Left lung (tissue), 10 donors: ENCODE measurements around the gene FGD3. TPM values are rescaled to one million over a fixed set of nuclear protein-coding genes. Genes with fewer than 3 reads are reported as not detected.

Source experiments
- ATAC-seq: fragments of 200-7000 bp; cut with Tn5 transposase; one replicate; pipeline ENCODE4 v1.9.1; 2020; ENCODE audit warnings: moderate library complexity
- DNase-seq, 4 donors: peaks; one replicate each; pipeline ENCODE4 v3.0.0-alpha.2; 2013 to 2020
- H3K27ac ChIP-seq, 2 donors: fragments of 200-600 bp; sonication (generic) in 1 of 2; one replicate each; pipeline versions ENCODE4 v1.5.0 to v1.8.0; 2020 to 2021
- H3K27me3 ChIP-seq, 2 donors: fragments of 200-600 bp; sonication (generic) in 1 of 2; one replicate each; pipeline versions ENCODE4 v1.5.0 to v1.8.0; 2020 to 2021
- H3K36me3 ChIP-seq, 2 donors: fragments of 200-600 bp; sonication (generic) in 1 of 2; one replicate each; pipeline versions ENCODE4 v1.5.0 to v1.8.0; 2020 to 2021
- H3K4me1 ChIP-seq, 2 donors: fragments of 200-600 bp; one replicate each; pipeline ENCODE4 v1.8.0; 2021
- H3K4me3 ChIP-seq, 2 donors: fragments of 200-600 bp; sonication (generic) in 1 of 2; one replicate each; pipeline versions ENCODE4 v1.5.0 to v1.8.0; 2020 to 2021; ENCODE audit warnings: mild to moderate bottlenecking in 1 of 2
- H3K9me3 ChIP-seq, 2 donors: fragments of 200-600 bp; sonication (generic) in 1 of 2; one replicate each; pipeline versions ENCODE4 v1.5.0 to v1.8.0; 2020 to 2021
- intact Hi-C, 2 donors: fragments of 100-400 bp; cut with DNase I; formaldehyde crosslinking; loops; one replicate each; pipeline versions ENCODE4 v1.11.2 to v1.14.2; 2022
- polyA plus RNA-seq, 6 donors: library from polyadenylated mRNA; unstranded; fragments of 120-200 nt; gene quantifications; one replicate each; pipeline ENCODE4 v1.2.1, GENCODE V29; 2013; ENCODE audit not compliant: insufficient read length in 6 of 6
- total RNA-seq, 2 donors: library from RNA; stranded (reverse); fragmentation: NEBNext Ultra II Directional; extraction: Animal tissue kit (Norgen Biotek cat#: 25700); gene quantifications; one replicate each; pipeline ENCODE4 v1.2.1, GENCODE V29; 2021
- TF ChIP-seq, protein P1 (sequence below), 2 donors: fragments of 200-600 bp; sonication (generic) in 1 of 2; IDR thresholded peaks; one replicate each; pipeline versions ENCODE4 v1.5.0 to v1.8.0; 2021; ENCODE audit warnings: antibody characterized with exemption in 2 of 2
- donor health status: DM: no; HTN: yes; CAD: no.
- donor health status: DM: no; HTN: no; CAD: no.

FGD3 gene
- total and polyA plus RNA-seq, 8 donors, result 4.2 to 29.9 (median 7.8) TPM

DNA sequence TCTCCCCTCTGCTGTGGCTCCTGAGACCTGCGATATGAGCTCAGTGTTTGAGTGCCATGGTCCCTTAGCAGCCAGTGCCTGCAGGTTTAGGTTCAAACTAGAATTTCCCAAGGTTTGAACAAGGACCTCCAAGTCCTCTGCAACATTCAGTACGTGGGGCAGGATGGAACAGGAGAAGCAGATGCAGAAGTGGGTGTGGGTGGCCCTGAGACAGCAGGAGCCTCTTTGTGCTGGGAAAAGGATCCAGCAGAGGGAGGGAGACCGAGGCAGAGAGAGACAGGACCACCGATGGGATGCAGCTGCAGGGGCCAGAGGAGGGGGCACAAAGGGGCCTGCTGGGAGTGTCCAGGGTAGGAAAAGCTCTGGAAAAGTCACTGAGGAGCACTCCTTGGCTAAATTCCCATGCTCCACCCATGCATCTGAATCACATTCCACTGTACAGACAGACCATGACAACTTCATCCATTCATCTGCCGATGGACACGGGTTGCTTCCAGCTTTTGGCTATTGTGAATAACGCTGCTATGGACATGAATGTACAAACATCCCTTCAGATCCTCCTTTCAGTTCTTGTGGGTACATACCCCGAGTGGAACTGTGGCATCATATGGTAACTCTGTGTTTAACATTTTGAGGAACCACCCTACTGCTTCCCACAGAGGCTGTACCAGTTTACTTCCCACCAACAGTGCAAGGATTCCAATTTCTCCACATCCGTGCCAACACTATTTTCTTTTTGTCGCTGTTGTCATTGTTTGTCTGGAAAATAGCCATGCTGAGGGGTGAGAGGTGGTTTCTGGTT, 84.5 kb downstream of the FGD3 start:
- Histone ChIP-seq H3K4me3 (no peak overlapping the region), H3K36me3 (peaks cover 0 to 62% of the 10 kb centered on the region in 2 donors), H3K27me3 (no peaks in the 10 kb centered on the region), H3K27ac (peak overlapping the region in 1 of 2 donors; percentile 64), H3K9me3 (no peaks in the 10 kb centered on the region), H3K4me1 (peaks cover 0 to 54% of the 10 kb centered on the region in 2 donors)
- TF ChIP-seq, protein P1, sequence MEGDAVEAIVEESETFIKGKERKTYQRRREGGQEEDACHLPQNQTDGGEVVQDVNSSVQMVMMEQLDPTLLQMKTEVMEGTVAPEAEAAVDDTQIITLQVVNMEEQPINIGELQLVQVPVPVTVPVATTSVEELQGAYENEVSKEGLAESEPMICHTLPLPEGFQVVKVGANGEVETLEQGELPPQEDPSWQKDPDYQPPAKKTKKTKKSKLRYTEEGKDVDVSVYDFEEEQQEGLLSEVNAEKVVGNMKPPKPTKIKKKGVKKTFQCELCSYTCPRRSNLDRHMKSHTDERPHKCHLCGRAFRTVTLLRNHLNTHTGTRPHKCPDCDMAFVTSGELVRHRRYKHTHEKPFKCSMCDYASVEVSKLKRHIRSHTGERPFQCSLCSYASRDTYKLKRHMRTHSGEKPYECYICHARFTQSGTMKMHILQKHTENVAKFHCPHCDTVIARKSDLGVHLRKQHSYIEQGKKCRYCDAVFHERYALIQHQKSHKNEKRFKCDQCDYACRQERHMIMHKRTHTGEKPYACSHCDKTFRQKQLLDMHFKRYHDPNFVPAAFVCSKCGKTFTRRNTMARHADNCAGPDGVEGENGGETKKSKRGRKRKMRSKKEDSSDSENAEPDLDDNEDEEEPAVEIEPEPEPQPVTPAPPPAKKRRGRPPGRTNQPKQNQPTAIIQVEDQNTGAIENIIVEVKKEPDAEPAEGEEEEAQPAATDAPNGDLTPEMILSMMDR (IDR thresholded peaks at IDR 0.05), result no peak
- peak in 1 of 4 donors; percentile 23 for DNase-seq
- peak; percentile 42 for ATAC-seq
- intact Hi-C loops, result no loop called here

DNA sequence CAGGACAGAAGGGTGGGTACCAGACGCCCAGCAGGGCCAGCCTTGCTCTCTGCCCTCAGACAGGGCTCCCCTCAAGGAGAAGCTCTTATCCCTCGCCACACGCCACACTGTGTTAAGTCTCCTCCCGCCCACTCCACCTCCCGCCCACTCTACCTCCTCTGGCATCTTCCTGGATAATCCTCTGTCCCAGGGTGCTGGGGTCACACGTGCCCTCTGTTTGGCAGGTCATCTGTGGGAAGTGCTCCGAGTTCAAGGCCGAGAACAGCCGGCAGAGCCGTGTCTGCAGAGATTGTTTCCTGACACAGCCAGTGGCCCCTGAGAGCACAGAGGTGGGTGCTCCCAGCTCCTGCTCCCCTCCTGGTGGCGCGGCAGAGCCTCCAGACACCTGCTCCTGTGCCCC, 85.2 kb downstream of the FGD3 start:
- intact Hi-C loops, result no loop called here
- TF ChIP-seq, protein P1 (IDR thresholded peaks at IDR 0.05), result no peak
- ATAC-seq (no peak), DNase-seq (peak in 1 of 4 donors; percentile 57)
- H3K27me3 ChIP-seq, result no peaks in the 10 kb centered on the region
- H3K4me1 ChIP-seq, result peaks cover 0 to 59% of the 10 kb centered on the region in 2 donors
- H3K36me3 ChIP-seq, result peaks cover 0 to 62% of the 10 kb centered on the region in 2 donors
- no peak overlapping the region for H3K4me3 ChIP-seq
- H3K9me3 ChIP-seq, result no peaks in the 10 kb centered on the region
- peak overlapping the region in 1 of 2 donors; percentile 64 for H3K27ac ChIP-seq

DNA sequence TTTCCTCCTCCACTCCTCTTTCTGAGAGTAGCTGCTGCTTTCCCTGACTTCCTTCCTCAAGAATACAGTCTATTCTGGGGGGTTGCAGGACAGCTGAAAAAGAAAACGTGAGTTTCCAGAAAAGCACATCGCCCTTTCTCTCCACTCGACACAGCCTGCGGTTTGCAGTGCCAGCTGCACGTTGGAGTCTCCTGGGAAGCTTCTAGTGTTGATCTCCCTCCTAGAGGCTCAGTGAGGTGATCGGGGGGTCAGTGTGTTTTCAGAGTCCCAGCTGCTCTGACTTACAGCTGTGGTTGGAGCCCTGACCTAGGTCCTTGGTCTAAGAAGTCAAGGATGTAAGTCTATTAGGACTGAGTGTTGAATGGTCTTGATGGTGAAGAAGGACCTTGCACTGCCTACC, 86.2 kb downstream of the FGD3 start:
- TF ChIP-seq, protein P1 (IDR thresholded peaks at IDR 0.05), result no peak
- peaks cover 0 to 60% of the 10 kb centered on the region in 2 donors for H3K4me1 ChIP-seq
- ATAC-seq (no peak), DNase-seq (peak in 1 of 4 donors; percentile 21)
- H3K4me3 ChIP-seq, result no peak overlapping the region
- H3K27me3 ChIP-seq, result no peaks in the 10 kb centered on the region
- H3K27ac ChIP-seq, result no peak overlapping the region
- H3K9me3 ChIP-seq, result no peaks in the 10 kb centered on the region
- intact Hi-C loops, result no loop called here
- peaks cover 0 to 62% of the 10 kb centered on the region in 2 donors for H3K36me3 ChIP-seq

DNA sequence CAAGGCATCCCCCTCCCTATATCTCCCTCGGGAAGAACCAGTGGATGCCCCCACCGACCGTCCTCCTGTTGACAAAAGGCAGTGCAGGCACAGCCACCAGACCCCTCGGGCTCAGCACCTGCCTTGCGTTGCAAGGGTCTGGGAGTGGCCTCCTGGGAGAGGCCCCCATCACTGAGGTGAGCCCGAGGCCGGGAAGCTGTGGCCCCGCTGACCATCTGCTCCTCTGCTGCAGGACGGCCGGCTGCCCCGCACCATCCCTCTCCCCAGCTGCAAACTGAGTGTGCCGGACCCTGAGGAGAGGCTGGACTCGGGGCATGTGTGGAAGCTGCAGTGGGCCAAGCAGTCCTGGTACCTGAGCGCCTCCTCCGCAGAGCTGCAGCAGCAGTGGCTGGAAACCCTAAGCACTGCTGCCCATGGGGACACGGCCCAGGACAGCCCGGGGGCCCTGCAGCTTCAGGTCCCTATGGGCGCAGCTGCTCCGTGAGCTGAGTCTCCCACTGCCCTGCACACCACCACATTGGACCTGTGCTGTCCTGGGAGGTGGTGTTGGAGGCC, 87.9 kb downstream of the FGD3 start:
- no peak overlapping the region for H3K4me3 ChIP-seq
- peak in 1 of 4 donors; percentile 76 for DNase-seq

More for the DNA sequence above, 87.9 kb downstream of the FGD3 start:
- H3K9me3 ChIP-seq, result no peaks in the 10 kb centered on the region
- no peak for ATAC-seq
- no peaks in the 10 kb centered on the region for H3K27me3 ChIP-seq
- H3K4me1 ChIP-seq, result peaks cover 0 to 55% of the 10 kb centered on the region in 2 donors
- TF ChIP-seq, protein P1 (IDR thresholded peaks at IDR 0.05), result no peak
- intact Hi-C loops, result no loop called here
- H3K36me3 ChIP-seq, result peaks cover 0 to 56% of the 10 kb centered on the region in 2 donors
- no peak overlapping the region for H3K27ac ChIP-seq
